Neuron (in vitro differentiated cells): Measurements from ENCODE around the gene DYSF.

Experiments
- H2AFZ ChIP-seq: one replicate; pipeline ENCODE4 v1.6.1; 2013; ENCODE audit warnings: low read depth, mild to moderate bottlenecking, inconsistent platforms, low read length, moderate library complexity
- H3K27me3 ChIP-seq: one replicate; pipeline ENCODE4 v1.6.1; 2013; ENCODE audit warnings: low read length; ENCODE audit not compliant: insufficient read depth
- H3K36me3 ChIP-seq: one replicate; pipeline ENCODE4 v1.6.1; 2013; ENCODE audit warnings: low read length; ENCODE audit not compliant: insufficient read depth
- H3K4me1 ChIP-seq: one replicate; pipeline ENCODE4 v1.6.1; 2013; ENCODE audit warnings: low read length; ENCODE audit not compliant: insufficient read depth
- H3K4me3 ChIP-seq: 2 replicates; pipeline ENCODE4 v1.5.1; 2013; ENCODE audit warnings: mild to moderate bottlenecking, low read length, moderate library complexity
- H3K9me3 ChIP-seq: one replicate; pipeline ENCODE4 v1.6.1; 2013; ENCODE audit warnings: low read length

Gene DYSF

DNA sequence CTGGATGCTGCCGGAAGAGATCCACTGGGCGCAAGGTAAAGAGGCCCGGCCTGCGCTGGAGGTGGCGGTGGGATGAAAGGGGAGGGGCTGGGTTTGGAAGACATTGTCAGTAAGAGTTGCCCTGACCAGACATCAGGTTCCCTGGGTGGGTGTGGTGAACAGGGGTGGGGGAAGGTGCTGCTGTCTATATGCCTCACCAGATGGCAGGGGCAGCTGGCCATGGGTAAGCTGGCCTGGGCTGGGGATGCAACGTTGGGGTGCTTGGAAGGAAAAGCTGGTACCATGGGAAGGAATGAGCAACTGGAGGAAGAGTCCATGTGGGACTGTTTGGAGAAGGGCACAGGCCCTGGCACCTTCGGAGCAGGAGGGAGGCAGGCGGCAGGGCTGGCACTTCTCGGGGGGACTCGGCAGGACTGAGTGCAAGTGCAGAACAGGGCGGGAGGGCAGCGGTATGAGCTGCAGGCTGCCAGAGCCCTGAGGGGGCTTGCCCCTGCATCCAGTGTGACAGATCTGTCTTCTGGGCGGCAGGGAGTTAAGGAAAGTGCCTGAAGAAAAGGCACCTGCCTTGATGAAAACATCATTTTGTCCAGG is 146.4 kb downstream of the DYSF start:
- Histone ChIP-seq H3K4me1 (peaks cover 10% of the 10 kb centered on the region), H3K27me3 (no peaks in the 10 kb centered on the region), H2AFZ (no peak overlapping the region), H3K4me3 (no peak overlapping the region), H3K36me3 (no peaks in the 10 kb centered on the region), H3K9me3 (no peaks in the 10 kb centered on the region)

DNA sequence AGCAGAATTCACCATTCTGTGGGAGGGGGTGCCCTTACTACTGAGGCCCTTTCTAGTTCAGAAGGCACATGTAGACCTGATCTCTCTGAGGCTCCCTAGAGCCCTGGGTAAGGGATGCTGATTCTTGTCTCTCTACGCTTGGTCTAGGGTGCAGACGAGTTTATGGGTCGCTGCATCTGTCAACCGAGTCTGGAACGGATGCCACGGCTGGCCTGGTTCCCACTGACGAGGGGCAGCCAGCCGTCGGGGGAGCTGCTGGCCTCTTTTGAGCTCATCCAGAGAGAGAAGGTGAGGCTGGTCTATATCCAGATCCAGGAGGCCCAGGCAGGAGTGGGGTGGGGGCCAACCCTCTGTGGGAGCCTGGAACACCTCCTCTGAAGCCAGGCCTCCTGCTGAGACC is 147.2 kb downstream of the DYSF start:
- H3K9me3 ChIP-seq: no peaks in the 10 kb centered on the region
- no peak overlapping the region for H3K4me3 ChIP-seq
- no peak overlapping the region for H2AFZ ChIP-seq
- no peaks in the 10 kb centered on the region for H3K27me3 ChIP-seq
- no peaks in the 10 kb centered on the region for H3K36me3 ChIP-seq
- peaks cover 9% of the 10 kb centered on the region for H3K4me1 ChIP-seq

DNA sequence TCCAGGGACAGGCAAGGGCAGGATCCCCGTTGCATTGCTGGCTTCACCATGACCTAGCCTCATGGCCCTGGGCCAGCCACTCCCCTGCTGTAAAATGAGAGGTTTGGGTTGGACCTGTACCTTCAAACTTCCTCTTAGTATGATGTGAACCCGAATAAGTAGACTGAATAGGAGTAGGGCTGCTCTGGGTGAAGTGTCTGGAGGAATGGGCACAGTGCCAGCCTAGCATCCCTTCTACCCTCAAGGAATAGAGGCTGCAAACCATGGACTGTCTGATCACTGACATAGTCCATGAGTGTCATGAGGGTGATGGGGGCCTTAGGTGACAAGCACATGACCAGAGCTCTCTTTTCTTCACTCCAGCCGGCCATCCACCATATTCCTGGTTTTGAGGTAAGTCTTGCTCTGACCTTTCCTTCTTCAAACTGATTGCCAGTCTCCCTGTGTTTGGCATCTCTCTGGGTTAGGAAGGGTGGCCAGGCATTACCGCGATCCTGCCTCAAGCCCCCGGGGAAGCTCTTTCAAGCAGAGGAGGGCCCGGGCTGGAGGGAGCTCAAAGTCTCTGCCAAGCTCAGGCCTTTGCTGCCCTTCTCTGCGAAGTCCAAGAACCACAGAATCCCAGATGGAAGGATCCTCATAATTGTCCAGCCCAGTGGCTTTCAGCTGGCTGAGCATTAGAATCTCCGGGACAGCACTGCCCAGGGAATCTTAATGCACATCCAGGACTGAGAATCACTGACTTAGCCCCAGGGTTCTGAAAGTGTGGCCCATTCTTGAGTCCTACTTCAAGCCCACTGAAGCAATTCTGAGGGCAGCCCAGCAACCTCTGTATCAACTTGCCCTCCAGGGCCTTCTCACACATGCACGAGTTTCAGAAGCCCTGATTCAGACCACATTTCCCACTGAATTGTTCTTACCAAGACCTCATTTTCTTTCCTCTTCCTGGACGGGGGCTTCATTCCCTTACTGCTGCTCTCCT is 148.1 kb downstream of the DYSF start:
- Histone ChIP-seq H3K27me3 (no peaks in the 10 kb centered on the region), H2AFZ (no peak overlapping the region), H3K36me3 (no peaks in the 10 kb centered on the region), H3K4me1 (peaks cover 2% of the 10 kb centered on the region), H3K9me3 (no peaks in the 10 kb centered on the region), H3K4me3 (no peak overlapping the region)

DNA sequence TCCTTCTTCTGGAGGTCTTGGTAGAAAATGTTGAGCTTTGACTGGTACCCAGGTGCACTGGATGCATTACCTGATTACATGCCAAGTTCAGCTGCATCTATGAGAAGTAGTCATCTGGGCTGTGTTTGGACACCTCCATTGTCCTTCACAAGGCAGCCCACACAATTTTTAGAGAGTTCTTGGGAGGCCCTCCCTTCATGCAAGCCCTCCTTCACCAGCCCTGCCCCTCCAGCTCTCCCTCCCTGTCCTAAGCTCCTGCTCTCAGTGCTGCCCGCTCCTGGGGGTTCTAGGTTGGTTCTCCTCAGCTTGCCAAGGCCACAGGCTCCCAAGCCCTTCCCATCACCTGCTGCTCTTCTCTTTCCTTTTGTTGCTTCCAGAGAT is 148.7 kb downstream of the DYSF start:
- Histone ChIP-seq H3K27me3 (no peaks in the 10 kb centered on the region), H3K4me1 (no peaks in the 10 kb centered on the region), H3K9me3 (no peaks in the 10 kb centered on the region)

DNA sequence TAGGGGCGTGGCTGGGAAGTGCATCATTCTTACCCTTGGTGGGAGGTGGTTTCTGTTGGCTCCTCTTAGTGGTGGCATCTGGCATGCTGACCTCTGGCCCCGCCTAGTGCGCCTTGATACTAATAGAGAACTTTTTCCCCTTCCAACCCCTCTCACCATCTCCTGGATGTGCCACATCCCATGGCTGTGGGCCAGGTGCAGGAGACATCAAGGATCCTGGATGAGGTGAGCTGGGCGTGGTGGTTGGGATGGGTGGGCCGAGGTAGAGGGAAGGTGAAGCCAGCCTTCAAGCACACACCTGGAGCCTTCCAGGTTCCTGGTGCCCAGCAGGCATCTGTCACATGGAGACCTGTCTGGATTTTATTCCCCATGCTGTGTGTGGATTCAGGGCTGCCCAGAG is 149.2 kb downstream of the DYSF start:
- no peaks in the 10 kb centered on the region for H3K27me3 ChIP-seq
- no peaks in the 10 kb centered on the region for H3K9me3 ChIP-seq
- no peak overlapping the region for H2AFZ ChIP-seq
- H3K4me3 ChIP-seq: no peak overlapping the region
- H3K36me3 ChIP-seq: no peaks in the 10 kb centered on the region
- H3K4me1 ChIP-seq: no peaks in the 10 kb centered on the region

More for the DNA sequence above, 148.7 kb downstream of the DYSF start:
- Histone ChIP-seq H3K36me3 (no peaks in the 10 kb centered on the region), H2AFZ (no peak overlapping the region), H3K4me3 (no peak overlapping the region)

DNA sequence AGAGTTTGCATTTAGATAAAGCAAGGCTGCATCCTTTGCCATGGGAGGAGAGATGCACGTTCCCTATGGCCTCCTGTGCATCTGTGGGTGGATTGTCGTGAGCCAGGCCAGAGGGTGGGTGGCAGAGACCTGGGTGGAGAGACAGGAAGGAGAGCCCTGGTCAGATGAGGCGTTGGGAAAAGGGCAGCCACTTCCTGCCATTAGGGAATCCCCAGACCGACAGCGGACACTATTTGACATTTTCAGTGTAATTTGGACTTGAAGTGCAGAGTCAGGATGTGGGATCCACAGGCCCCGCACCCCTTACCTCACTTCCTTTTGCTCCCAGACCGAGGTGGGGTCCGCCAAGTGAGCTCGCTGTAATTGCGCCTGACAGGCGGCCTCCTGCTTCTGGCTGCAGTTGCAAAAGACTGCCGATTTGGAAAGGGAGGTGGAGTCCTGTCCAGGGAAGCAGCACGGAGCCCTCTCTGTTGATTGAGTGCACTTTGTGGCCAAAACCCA is 150.0 kb downstream of the DYSF start:
- Histone ChIP-seq H3K4me1 (no peaks in the 10 kb centered on the region), H3K9me3 (no peaks in the 10 kb centered on the region), H3K36me3 (no peaks in the 10 kb centered on the region), H3K27me3 (no peaks in the 10 kb centered on the region), H2AFZ (no peak overlapping the region), H3K4me3 (no peak overlapping the region)

DNA sequence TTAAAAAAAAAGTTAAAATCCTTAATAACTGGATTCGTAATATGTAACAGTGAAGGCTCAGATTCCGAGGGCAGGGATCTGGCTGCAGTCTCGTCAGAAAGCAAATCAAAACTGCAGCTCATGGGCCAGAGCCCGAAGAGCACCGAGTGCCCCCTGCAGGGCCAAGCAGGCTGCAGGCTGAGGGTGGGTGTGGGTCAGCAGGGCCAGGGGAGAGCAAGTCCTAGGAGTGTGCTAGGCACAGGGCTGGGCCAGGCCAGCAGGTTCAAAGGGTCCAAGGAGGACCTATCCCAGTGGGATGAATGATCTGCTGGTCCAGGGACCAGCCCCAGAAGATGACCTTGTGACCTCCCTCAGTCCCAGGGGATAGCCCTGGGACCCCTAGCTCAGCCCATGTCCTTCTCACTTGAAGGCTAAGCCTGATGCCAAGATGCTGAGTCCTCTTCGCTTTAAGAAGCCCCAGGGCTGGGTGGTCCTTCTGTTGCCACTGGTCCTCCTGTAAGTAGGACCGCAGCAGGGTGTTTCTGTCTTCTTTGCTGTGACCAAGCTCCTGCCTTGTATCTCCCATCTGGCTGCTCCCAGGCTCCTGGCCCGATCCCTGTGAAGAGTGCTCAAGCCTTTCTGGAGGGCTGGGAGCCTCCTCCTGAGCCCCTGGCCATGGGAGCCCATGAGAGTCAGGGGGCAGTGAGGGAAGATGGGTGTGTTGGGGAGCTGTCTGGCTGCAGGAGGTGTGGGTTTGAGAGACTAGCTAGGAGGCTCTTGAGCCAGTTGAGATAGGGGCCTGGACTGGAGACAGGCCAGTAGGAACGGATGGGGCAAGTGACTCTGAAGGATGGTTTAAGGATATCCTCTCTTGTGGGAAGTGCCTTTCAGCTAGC is 150.7 kb downstream of the DYSF start:
- Histone ChIP-seq H3K27me3 (no peaks in the 10 kb centered on the region), H3K4me1 (no peaks in the 10 kb centered on the region), H3K9me3 (no peaks in the 10 kb centered on the region)

DNA sequence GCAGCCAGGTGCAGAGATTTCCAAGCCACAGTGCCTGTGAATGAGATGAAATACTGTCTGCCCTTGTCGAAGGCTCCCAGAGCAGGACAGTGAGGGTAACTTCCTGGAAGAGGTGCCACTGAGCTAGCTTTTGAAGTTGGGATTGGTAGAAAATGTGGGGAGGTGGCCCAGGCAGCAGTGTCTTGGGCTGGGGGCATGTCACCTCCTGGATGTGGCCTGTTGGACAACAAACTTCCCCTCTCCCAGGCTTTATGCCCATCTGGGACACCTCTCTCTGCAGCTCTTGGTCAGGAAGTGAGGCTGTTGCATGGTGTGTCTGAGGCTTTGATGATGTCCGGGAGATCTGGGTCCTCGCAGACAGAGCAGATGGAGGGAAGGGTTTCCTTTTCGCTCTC is 151.4 kb downstream of the DYSF start:
- H3K9me3 ChIP-seq: no peaks in the 10 kb centered on the region
- H2AFZ ChIP-seq: no peak overlapping the region
- H3K4me3 ChIP-seq: no peak overlapping the region
- H3K4me1 ChIP-seq: no peaks in the 10 kb centered on the region
- H3K36me3 ChIP-seq: no peaks in the 10 kb centered on the region
- no peaks in the 10 kb centered on the region for H3K27me3 ChIP-seq

More for the DNA sequence above, 150.7 kb downstream of the DYSF start:
- H3K4me3 ChIP-seq: no peak overlapping the region
- H2AFZ ChIP-seq: no peak overlapping the region
- H3K36me3 ChIP-seq: no peaks in the 10 kb centered on the region

DNA sequence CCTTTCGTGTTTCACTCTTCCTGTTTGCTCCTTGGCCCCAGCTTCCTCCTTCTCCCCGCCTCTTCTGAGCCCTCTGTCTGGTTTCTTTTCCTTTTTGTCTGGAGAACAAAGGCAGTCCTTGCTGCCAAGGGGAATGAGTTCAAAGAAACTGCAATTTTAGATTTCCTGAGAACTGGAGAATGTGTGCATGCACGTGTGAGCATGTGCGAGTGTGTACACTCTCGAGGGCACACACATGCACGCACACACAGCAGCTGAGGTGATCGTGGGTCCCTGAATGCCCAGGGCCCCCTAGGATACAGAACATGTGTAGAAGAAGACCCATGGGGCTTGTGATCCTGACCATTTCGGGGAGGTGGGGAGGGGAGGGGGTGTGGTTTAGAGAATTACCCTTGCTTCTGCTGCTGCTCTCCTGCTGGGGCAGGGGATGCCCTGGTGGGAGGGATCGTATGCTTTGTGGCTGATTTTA is 151.8 kb downstream of the DYSF start:
- no peaks in the 10 kb centered on the region for H3K9me3 ChIP-seq
- H3K4me3 ChIP-seq: no peak overlapping the region
- H3K36me3 ChIP-seq: no peaks in the 10 kb centered on the region

DNA sequence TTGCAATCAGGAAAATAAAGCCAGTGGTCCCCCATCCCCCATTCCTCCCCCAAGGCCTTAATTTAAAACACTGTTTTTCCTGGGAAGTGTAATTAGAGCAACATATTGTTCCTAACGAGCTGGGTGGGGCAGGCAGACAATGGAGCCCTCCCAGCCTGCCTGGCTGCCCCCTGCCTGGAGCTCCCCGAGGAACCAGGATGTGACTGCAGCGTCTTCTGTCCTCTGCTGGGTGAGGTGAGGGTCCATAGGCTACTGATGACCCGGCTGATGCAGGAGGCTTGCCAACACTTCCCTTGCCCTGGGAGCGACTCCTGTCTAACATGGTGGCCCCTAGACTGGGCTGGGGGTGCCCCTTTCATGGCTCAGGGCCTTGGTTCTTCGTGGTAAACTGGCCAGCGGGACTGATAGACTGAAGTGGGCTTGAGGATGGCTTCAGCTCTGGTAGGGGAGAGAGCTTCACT is 152.4 kb downstream of the DYSF start:
- no peaks in the 10 kb centered on the region for H3K4me1 ChIP-seq
- no peaks in the 10 kb centered on the region for H3K36me3 ChIP-seq
- H3K9me3 ChIP-seq: no peaks in the 10 kb centered on the region
- no peaks in the 10 kb centered on the region for H3K27me3 ChIP-seq
- H2AFZ ChIP-seq: no peak overlapping the region
- no peak overlapping the region for H3K4me3 ChIP-seq

More for the DNA sequence above, 151.8 kb downstream of the DYSF start:
- Histone ChIP-seq H2AFZ (no peak overlapping the region), H3K4me1 (no peaks in the 10 kb centered on the region), H3K27me3 (no peaks in the 10 kb centered on the region)

DNA sequence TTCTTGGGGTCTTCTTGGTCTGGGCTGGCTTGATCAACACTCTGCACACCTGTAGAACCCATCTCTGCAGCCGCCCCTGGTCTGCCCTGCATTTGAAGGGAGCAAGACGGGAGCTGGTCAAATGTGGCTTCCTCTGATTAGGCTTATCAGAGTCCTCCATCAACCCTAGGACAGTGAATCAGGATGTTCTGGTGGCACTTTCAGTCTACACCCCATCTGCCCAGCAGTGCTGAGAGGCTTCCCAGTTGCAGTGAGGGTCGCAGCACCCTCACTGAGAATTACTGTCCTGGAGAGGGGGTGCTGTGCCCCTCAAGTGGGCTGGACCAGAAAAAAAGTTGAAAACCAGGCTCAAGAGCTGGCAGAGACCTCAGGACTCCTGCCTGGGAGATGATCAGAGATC is 152.9 kb downstream of the DYSF start:
- Histone ChIP-seq H3K4me3 (no peak overlapping the region), H3K4me1 (no peaks in the 10 kb centered on the region), H3K27me3 (no peaks in the 10 kb centered on the region), H2AFZ (no peak overlapping the region), H3K9me3 (no peaks in the 10 kb centered on the region), H3K36me3 (no peaks in the 10 kb centered on the region)

DNA sequence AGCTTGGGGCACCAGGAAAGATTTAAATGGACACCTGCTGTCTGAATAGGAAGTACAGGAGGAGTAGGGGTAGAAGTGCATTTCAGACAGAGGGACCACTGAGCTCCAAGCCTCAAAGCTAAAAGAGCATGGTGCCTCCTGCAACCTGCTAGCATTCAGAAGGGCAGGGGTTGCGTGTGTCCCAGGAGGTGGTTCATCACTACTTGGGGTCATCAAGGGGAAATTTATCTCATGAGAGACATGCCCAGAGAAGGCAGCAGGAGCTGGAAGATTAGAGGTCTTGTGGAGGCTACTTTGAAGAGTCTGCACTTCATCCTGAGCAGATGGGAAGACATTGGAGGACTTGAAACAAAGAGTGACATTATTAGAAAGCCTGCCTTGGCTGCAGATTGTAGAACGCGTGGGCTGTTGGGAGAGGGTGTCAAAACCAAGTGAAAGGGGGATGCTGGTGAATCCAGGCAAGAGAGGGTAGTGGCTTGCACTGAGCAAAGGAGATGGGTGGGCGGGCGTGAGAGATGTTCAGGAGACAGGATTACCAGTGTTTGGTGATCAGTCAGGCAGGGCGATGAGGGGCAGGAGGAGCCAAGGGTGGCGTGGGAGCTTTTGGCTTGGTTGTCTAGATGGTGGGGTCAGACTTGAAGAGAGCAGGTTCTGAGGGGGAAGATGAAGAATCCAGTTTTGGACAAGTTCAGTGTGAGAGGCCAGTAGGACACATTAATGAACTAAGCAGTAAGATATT is 154.0 kb downstream of the DYSF start:
- no peak overlapping the region for H2AFZ ChIP-seq
- H3K4me1 ChIP-seq: no peaks in the 10 kb centered on the region
- H3K36me3 ChIP-seq: no peaks in the 10 kb centered on the region
- H3K4me3 ChIP-seq: no peak overlapping the region
- H3K27me3 ChIP-seq: no peaks in the 10 kb centered on the region
- H3K9me3 ChIP-seq: no peaks in the 10 kb centered on the region
